ENCODE measurements around the gene PRKCH. TPM values are rescaled to one million over a fixed set of nuclear protein-coding genes. Genes with fewer than 3 reads are reported as not detected.
A peak's percentile ranks its signal among the peaks of the same experiment; 100 is the strongest.

The PRKCH gene
- total and polyA plus RNA-seq, 2 donors from 2014 or later, result 8.3 to 47.0 TPM

GRCh38 chr14:61543946-61544345 is 222.6 kb downstream of the PRKCH start:
- no peak for TF ChIP-seq CTCF (IDR thresholded peaks at IDR 0.05; ENCODE audit: borderline replicate concordance, extremely low read depth, insufficient read depth)
- H3K4me3 ChIP-seq (ENCODE audit: low read length in 3 of 3), result no peak overlapping the region
- DNase-seq (no peak), FAIRE-seq (no peak)
- H3K9me3 ChIP-seq (ENCODE audit: control insufficient read depth in 2 of 3, insufficient read depth in 1 of 3, low read length in 3 of 3), result no peaks in the 10 kb centered on the region
- H3K27ac ChIP-seq (ENCODE audit: low read depth in 2 of 2, low read length in 2 of 2), result peak overlapping the region; percentile 61 to 62
- H3K9ac ChIP-seq (ENCODE audit: low read length in 3 of 3), result peak overlapping the region in 1 of 3 donors; percentile 46
- no peaks in the 10 kb centered on the region for H3K27me3 ChIP-seq (ENCODE audit: control insufficient read depth, insufficient read depth, low read length)
- peaks cover 0 to 17% (median 13%) of the 10 kb centered on the region in 3 donors for H3K4me1 ChIP-seq (ENCODE audit: control insufficient read depth in 2 of 3, insufficient read depth in 2 of 3, low read depth in 1 of 3, low read length in 3 of 3)
- intact Hi-C loops (cut with DNase I), result loop anchor here (10.0 kb wide), 1 partner anchor 59 kb away; no protein-coding TSS in a partner anchor
- no peaks in the 10 kb centered on the region for H3K36me3 ChIP-seq (ENCODE audit: control insufficient read depth in 2 of 3, insufficient read depth in 3 of 3, low read length in 3 of 3)

GRCh38 chr14:61544448-61545330 is 223.3 kb downstream of the PRKCH start:
- Histone ChIP-seq H3K4me3 (ENCODE audit: low read length in 3 of 3) (no peak overlapping the region), H3K36me3 (ENCODE audit: control insufficient read depth in 2 of 3, insufficient read depth in 3 of 3, low read length in 3 of 3) (no peaks in the 10 kb centered on the region), H3K9ac (ENCODE audit: low read length in 3 of 3) (peak overlapping the region in 1 of 3 donors; percentile 16), H3K4me1 (ENCODE audit: control insufficient read depth in 2 of 3, insufficient read depth in 2 of 3, low read depth in 1 of 3, low read length in 3 of 3) (peaks cover 0 to 17% (median 13%) of the 10 kb centered on the region in 3 donors), H3K9me3 (ENCODE audit: control insufficient read depth in 2 of 3, insufficient read depth in 1 of 3, low read length in 3 of 3) (no peaks in the 10 kb centered on the region), H3K27ac (ENCODE audit: low read depth in 2 of 2, low read length in 2 of 2) (peak overlapping the region in 1 of 2 donors; percentile 14), H3K27me3 (ENCODE audit: control insufficient read depth, insufficient read depth, low read length) (no peaks in the 10 kb centered on the region)
- FAIRE-seq, result no peak
- DNase-seq, result no peak
- TF ChIP-seq CTCF (IDR thresholded peaks at IDR 0.05; ENCODE audit: borderline replicate concordance, extremely low read depth, insufficient read depth), result no peak
- intact Hi-C loops (cut with DNase I), result loop anchor here (10.0 kb wide), 1 partner anchor 60 kb away; no protein-coding TSS in a partner anchor

- Histone ChIP-seq H3K4me3 (ENCODE audit: low read length in 3 of 3) (no peak overlapping the region), H3K27me3 (ENCODE audit: control insufficient read depth, insufficient read depth, low read length) (no peaks in the 10 kb centered on the region), H3K27ac (ENCODE audit: low read depth in 2 of 2, low read length in 2 of 2) (no peak overlapping the region), H3K9ac (ENCODE audit: low read length in 3 of 3) (no peak overlapping the region), H3K9me3 (ENCODE audit: control insufficient read depth in 2 of 3, insufficient read depth in 1 of 3, low read length in 3 of 3) (no peaks in the 10 kb centered on the region), H3K4me1 (ENCODE audit: control insufficient read depth in 2 of 3, insufficient read depth in 2 of 3, low read depth in 1 of 3, low read length in 3 of 3) (peaks cover 0 to 17% (median 13%) of the 10 kb centered on the region in 3 donors), H3K36me3 (ENCODE audit: control insufficient read depth in 2 of 3, insufficient read depth in 3 of 3, low read length in 3 of 3) (no peaks in the 10 kb centered on the region)
- no peak for DNase-seq
- no peak for FAIRE-seq
- TF ChIP-seq CTCF (IDR thresholded peaks at IDR 0.05; ENCODE audit: borderline replicate concordance, extremely low read depth, insufficient read depth), result no peak
- intact Hi-C loops (cut with DNase I), result loop anchor here (10.0 kb wide), 1 partner anchor 61 kb away; no protein-coding TSS in a partner anchor
Observed at GRCh38 chr14:61545726-61546455, 224.5 kb downstream of the PRKCH start.

All from kidney (tissue), 14 donors.